ENCODE data around the gene HOXC11. TPM values are rescaled to one million over a fixed set of nuclear protein-coding genes. Genes with fewer than 3 reads are reported as not detected.

The HOXC11 gene
- total RNA-seq, 5 donors from 2014 or later (not counting 1 experiment from before 2014, with no cell fraction given): not detected

GRCh38 chr12:53955776-53956250, 17.1 kb upstream of the HOXC11 start:
- no CpG with 5 or more reads among the region's 10 CpGs for WGBS (ENCODE audit: insufficient coverage)
- POLR2A ChIA-PET: no interaction called here
- Histone ChIP-seq H3K27ac (ENCODE audit: low read length) (no peak overlapping the region), H3K4me3 (ENCODE audit: control insufficient read depth in 1 of 2, extremely low read depth in 1 of 2, low read length in 1 of 2) (no peak overlapping the region), H3K27me3 (replicated peaks in 1 of 2; ENCODE audit: control insufficient read depth in 2 of 2, extremely low read depth in 1 of 2, insufficient read depth in 2 of 2, low read length in 1 of 2) (peaks cover 25 to 95% of the 10 kb centered on the region in 2 experiments), H3K4me1 (ENCODE audit: control insufficient read depth in 1 of 2, extremely low read depth in 1 of 2, insufficient read depth in 2 of 2, low read length in 2 of 2) (peaks cover 0 to 46% of the 10 kb centered on the region in 2 experiments), H3K36me3 (ENCODE audit: control insufficient read depth in 2 of 2, extremely low read depth in 1 of 2, insufficient read depth in 1 of 2, low read length in 1 of 2) (no peaks in the 10 kb centered on the region), H3K9me3 (no peaks in the 10 kb centered on the region)
- H3K27ac Mint-ChIP-seq: peak overlapping the region in 1 of 2 donors; percentile 74
- peaks cover 78 to 89% of the 10 kb centered on the region in 2 donors for H3K27me3 Mint-ChIP-seq
- H3K4me1 Mint-ChIP-seq: peaks cover 28 to 36% (median 31%) of the 10 kb centered on the region in 3 donors
- no peaks in the 10 kb centered on the region for H3K36me3 Mint-ChIP-seq
- peaks cover 0 to 4% (median 0%) of the 10 kb centered on the region in 3 donors for H3K9me3 Mint-ChIP-seq
- CTCF ChIA-PET: no interaction called here
- H3K4me3 Mint-ChIP-seq: peak overlapping the region in 1 of 3 donors; percentile 53
- ATAC-seq (replicated peaks in 1 of 4) (no peak), DNase-seq (no peak)

- DNase-seq (peak in 1 of 35 experiments; percentile 19), ATAC-seq (replicated peaks in 1 of 4) (peak in 3 of 4 experiments; percentile 24 to 63 (median 34))
- H3K4me3 Mint-ChIP-seq: peak overlapping the region in 1 of 3 donors; percentile 53
- H3K9me3 ChIP-seq: no peaks in the 10 kb centered on the region
- H3K9me3 Mint-ChIP-seq: peaks cover 0 to 4% (median 0%) of the 10 kb centered on the region in 3 donors
- peaks cover 74 to 84% of the 10 kb centered on the region in 2 donors for H3K27me3 Mint-ChIP-seq
- no peaks in the 10 kb centered on the region for H3K36me3 ChIP-seq (ENCODE audit: control insufficient read depth in 2 of 2, extremely low read depth in 1 of 2, insufficient read depth in 1 of 2, low read length in 1 of 2)
- no peak overlapping the region for H3K4me3 ChIP-seq (ENCODE audit: control insufficient read depth in 1 of 2, extremely low read depth in 1 of 2, low read length in 1 of 2)
- H3K4me1 ChIP-seq (ENCODE audit: control insufficient read depth in 1 of 2, extremely low read depth in 1 of 2, insufficient read depth in 2 of 2, low read length in 2 of 2): peaks cover 0 to 46% of the 10 kb centered on the region in 2 experiments
- POLR2A ChIA-PET: no interaction called here
- H3K36me3 Mint-ChIP-seq: no peaks in the 10 kb centered on the region
- 10% methylated on average over 17 of the region's 25 CpGs for WGBS (ENCODE audit: insufficient coverage)
- peaks cover 25 to 95% of the 10 kb centered on the region in 2 experiments for H3K27me3 ChIP-seq (replicated peaks in 1 of 2; ENCODE audit: control insufficient read depth in 2 of 2, extremely low read depth in 1 of 2, insufficient read depth in 2 of 2, low read length in 1 of 2)
- H3K27ac Mint-ChIP-seq: peak overlapping the region in 1 of 2 donors; percentile 74
- no peak overlapping the region for H3K27ac ChIP-seq (ENCODE audit: low read length)
- CTCF ChIA-PET: no interaction called here
- peaks cover 27 to 33% (median 28%) of the 10 kb centered on the region in 3 donors for H3K4me1 Mint-ChIP-seq
Measured at GRCh38 chr12:53956251-53956887, 16.6 kb upstream of the HOXC11 start.

- no peak overlapping the region for H3K27ac ChIP-seq (ENCODE audit: low read length)
- H3K36me3 ChIP-seq (ENCODE audit: control insufficient read depth in 2 of 2, extremely low read depth in 1 of 2, insufficient read depth in 1 of 2, low read length in 1 of 2): no peaks in the 10 kb centered on the region
- peaks cover 74 to 83% of the 10 kb centered on the region in 2 donors for H3K27me3 Mint-ChIP-seq
- H3K27ac Mint-ChIP-seq: no peak overlapping the region
- peaks cover 0 to 4% (median 0%) of the 10 kb centered on the region in 3 donors for H3K9me3 Mint-ChIP-seq
- no peaks in the 10 kb centered on the region for H3K36me3 Mint-ChIP-seq
- ATAC-seq (replicated peaks in 1 of 4) (no peak), DNase-seq (no peak)
- 9% methylated on average over 9 of the region's 11 CpGs for WGBS (ENCODE audit: insufficient coverage)
- ChIA-PET CTCF (no interaction called here), POLR2A (no interaction called here)
- no peaks in the 10 kb centered on the region for H3K9me3 ChIP-seq
- peaks cover 26 to 33% (median 28%) of the 10 kb centered on the region in 3 donors for H3K4me1 Mint-ChIP-seq
- H3K4me1 ChIP-seq (ENCODE audit: control insufficient read depth in 1 of 2, extremely low read depth in 1 of 2, insufficient read depth in 2 of 2, low read length in 2 of 2): peaks cover 0 to 43% of the 10 kb centered on the region in 2 experiments
- peaks cover 28 to 95% of the 10 kb centered on the region in 2 experiments for H3K27me3 ChIP-seq (replicated peaks in 1 of 2; ENCODE audit: control insufficient read depth in 2 of 2, extremely low read depth in 1 of 2, insufficient read depth in 2 of 2, low read length in 1 of 2)
- peak overlapping the region in 1 of 2 donors; percentile 27 for H3K4me3 ChIP-seq (ENCODE audit: control insufficient read depth in 1 of 2, extremely low read depth in 1 of 2, low read length in 1 of 2)
- peak overlapping the region in 1 of 3 donors; percentile 53 for H3K4me3 Mint-ChIP-seq
Measured at GRCh38 chr12:53956914-53957536, 15.9 kb upstream of the HOXC11 start.

- DNase-seq (no peak), ATAC-seq (replicated peaks in 1 of 4) (no peak)
- Histone ChIP-seq H3K4me3 (ENCODE audit: control insufficient read depth in 1 of 2, extremely low read depth in 1 of 2, low read length in 1 of 2) (no peak overlapping the region), H3K4me1 (ENCODE audit: control insufficient read depth in 1 of 2, extremely low read depth in 1 of 2, insufficient read depth in 2 of 2, low read length in 2 of 2) (peaks cover 0 to 39% of the 10 kb centered on the region in 2 experiments), H3K36me3 (ENCODE audit: control insufficient read depth in 2 of 2, extremely low read depth in 1 of 2, insufficient read depth in 1 of 2, low read length in 1 of 2) (no peaks in the 10 kb centered on the region), H3K27me3 (replicated peaks in 1 of 2; ENCODE audit: control insufficient read depth in 2 of 2, extremely low read depth in 1 of 2, insufficient read depth in 2 of 2, low read length in 1 of 2) (peaks cover 34 to 92% of the 10 kb centered on the region in 2 experiments), H3K27ac (ENCODE audit: low read length) (no peak overlapping the region), H3K9me3 (no peaks in the 10 kb centered on the region)
- H3K4me3 Mint-ChIP-seq: no peak overlapping the region
- H3K27ac Mint-ChIP-seq: peak overlapping the region in 1 of 2 donors; percentile 43
- peaks cover 73 to 82% of the 10 kb centered on the region in 2 donors for H3K27me3 Mint-ChIP-seq
- H3K9me3 Mint-ChIP-seq: peaks cover 0 to 4% (median 0%) of the 10 kb centered on the region in 3 donors
- ChIA-PET POLR2A (no interaction called here), CTCF (no interaction called here)
- 25% methylated on average over 3 of the region's 3 CpGs for WGBS (ENCODE audit: insufficient coverage)
- no peaks in the 10 kb centered on the region for H3K36me3 Mint-ChIP-seq
- peaks cover 25 to 33% (median 28%) of the 10 kb centered on the region in 3 donors for H3K4me1 Mint-ChIP-seq
Measured at GRCh38 chr12:53958128-53958527, 14.8 kb upstream of the HOXC11 start.

GRCh38 chr12:53959314-53959713, 13.6 kb upstream of the HOXC11 start:
- Mint-ChIP-seq H3K27ac (no peak overlapping the region), H3K4me1 (peaks cover 30 to 40% (median 32%) of the 10 kb centered on the region in 3 donors), H3K4me3 (no peak overlapping the region), H3K27me3 (peaks cover 73 to 81% of the 10 kb centered on the region in 2 donors), H3K9me3 (peaks cover 0 to 4% (median 0%) of the 10 kb centered on the region in 3 donors), H3K36me3 (no peaks in the 10 kb centered on the region)
- no peaks in the 10 kb centered on the region for H3K36me3 ChIP-seq (ENCODE audit: control insufficient read depth in 2 of 2, extremely low read depth in 1 of 2, insufficient read depth in 1 of 2, low read length in 1 of 2)
- ATAC-seq (replicated peaks in 1 of 4) (no peak), DNase-seq (no peak)
- H3K27ac ChIP-seq (ENCODE audit: low read length): no peak overlapping the region
- peaks cover 27 to 91% of the 10 kb centered on the region in 2 experiments for H3K27me3 ChIP-seq (replicated peaks in 1 of 2; ENCODE audit: control insufficient read depth in 2 of 2, extremely low read depth in 1 of 2, insufficient read depth in 2 of 2, low read length in 1 of 2)
- POLR2A ChIA-PET: no interaction called here
- CTCF ChIA-PET: interaction anchor here (0.7 to 0.9 kb wide), 2 partner anchors 119 to 249 kb away, joined by 3 read pairs; no protein-coding TSS in a partner anchor
- 16% methylated on average over 3 of the region's 4 CpGs for WGBS (ENCODE audit: insufficient coverage)
- H3K4me3 ChIP-seq (ENCODE audit: control insufficient read depth in 1 of 2, extremely low read depth in 1 of 2, low read length in 1 of 2): no peak overlapping the region
- no peaks in the 10 kb centered on the region for H3K9me3 ChIP-seq
- H3K4me1 ChIP-seq (ENCODE audit: control insufficient read depth in 1 of 2, extremely low read depth in 1 of 2, insufficient read depth in 2 of 2, low read length in 2 of 2): peaks cover 0 to 43% of the 10 kb centered on the region in 2 experiments

- H3K4me3 Mint-ChIP-seq: no peak overlapping the region
- Histone ChIP-seq H3K27me3 (replicated peaks in 1 of 2; ENCODE audit: control insufficient read depth in 2 of 2, extremely low read depth in 1 of 2, insufficient read depth in 2 of 2, low read length in 1 of 2) (peaks cover 35 to 91% of the 10 kb centered on the region in 2 experiments), H3K4me1 (ENCODE audit: control insufficient read depth in 1 of 2, extremely low read depth in 1 of 2, insufficient read depth in 2 of 2, low read length in 2 of 2) (peaks cover 0 to 42% of the 10 kb centered on the region in 2 experiments), H3K27ac (ENCODE audit: low read length) (no peak overlapping the region), H3K9me3 (no peaks in the 10 kb centered on the region), H3K4me3 (ENCODE audit: control insufficient read depth in 1 of 2, extremely low read depth in 1 of 2, low read length in 1 of 2) (no peak overlapping the region), H3K36me3 (ENCODE audit: control insufficient read depth in 2 of 2, extremely low read depth in 1 of 2, insufficient read depth in 1 of 2, low read length in 1 of 2) (no peaks in the 10 kb centered on the region)
- 2% methylated on average over 29 of the region's 39 CpGs for WGBS (ENCODE audit: insufficient coverage)
- peaks cover 0 to 4% (median 0%) of the 10 kb centered on the region in 3 donors for H3K9me3 Mint-ChIP-seq
- ATAC-seq (replicated peaks in 1 of 4): no peak
- CTCF ChIA-PET: no interaction called here
- H3K4me1 Mint-ChIP-seq: peaks cover 39 to 48% (median 41%) of the 10 kb centered on the region in 3 donors
- DNase-seq: no peak
- H3K36me3 Mint-ChIP-seq: no peaks in the 10 kb centered on the region
- POLR2A ChIA-PET: no interaction called here
- peaks cover 83 to 86% of the 10 kb centered on the region in 2 donors for H3K27me3 Mint-ChIP-seq
- H3K27ac Mint-ChIP-seq: peak overlapping the region in 1 of 2 donors; percentile 26
Measured at GRCh38 chr12:53960187-53961024, 12.5 kb upstream of the HOXC11 start.

All from T-cell (primary cell).